Thoracic aorta (tissue), 2 donors: ENCODE measurements around the gene CSPG4. TPM values are rescaled to one million over a fixed set of nuclear protein-coding genes. Genes with fewer than 3 reads are reported as not detected.
"Not testable (repeated sequence)": the region's sequence is repeated elsewhere in the genome, so short reads cannot be mapped to it uniquely, and the experiment has no call there.

Experiments used
- ATAC-seq: fragments of 150-250 bp; one replicate; pipeline ENCODE4 v1.8.0; 2017; ENCODE audit warnings: low read depth; ENCODE audit not compliant: insufficient number of reproducible peaks, low FRiP score
- DNase-seq: peaks from one replicate; pipeline ENCODE4 v3.0.0-alpha.2; 2020; ENCODE audit warnings: low spot score
- H3K27ac ChIP-seq, 2 donors: fragments of 200-600 bp; sonication (generic); 1 replicate in 1 of 2; 2 replicates in 1 of 2; pipeline ENCODE4 v1.5.1; 2016; ENCODE audit warnings: mild to moderate bottlenecking in 2 of 2, moderate library complexity in 2 of 2
- H3K27me3 ChIP-seq: fragments of 200-600 bp; sonication (generic); replicated peaks from 2 replicates; pipeline ENCODE4 v1.6.0; 2016; ENCODE audit warnings: mild to moderate bottlenecking; ENCODE audit not compliant: insufficient read depth
- H3K36me3 ChIP-seq: fragments of 200-600 bp; sonication (generic); one replicate; pipeline ENCODE4 v1.5.1; 2016
- H3K4me1 ChIP-seq, 2 donors: fragments of 200-600 bp; sonication (generic); 1 replicate in 1 of 2; 2 replicates in 1 of 2; pipeline versions ENCODE4 v1.5.1 to v1.6.0; 2016; ENCODE audit warnings: low read depth in 2 of 2, mild to moderate bottlenecking in 1 of 2; ENCODE audit not compliant: control insufficient read depth in 1 of 2
- H3K4me3 ChIP-seq: fragments of 200-600 bp; sonication (generic); 2 replicates; pipeline ENCODE4 v1.5.1; 2016; ENCODE audit warnings: mild to moderate bottlenecking
- H3K9me3 ChIP-seq: fragments of 200-600 bp; sonication (generic); 2 replicates; pipeline ENCODE4 v1.5.1; 2016
- total RNA-seq, 2 donors: library from RNA; depleted of rRNA; stranded (reverse); fragments of >200 nt; gene quantifications; one replicate each; pipeline versions ENCODE4 v1.1.0 to v1.2.3, GENCODE V29; 2016
- TF ChIP-seq, protein P1 (sequence below): fragments of 200-600 bp; sonication (generic); IDR thresholded peaks from one replicate; pipeline ENCODE4 v1.5.1; 2019; ENCODE audit warnings: antibody characterized with exemption

CSPG4 gene
- total RNA-seq, 2 donors from 2014 or later, result 252 to 263 TPM

DNA sequence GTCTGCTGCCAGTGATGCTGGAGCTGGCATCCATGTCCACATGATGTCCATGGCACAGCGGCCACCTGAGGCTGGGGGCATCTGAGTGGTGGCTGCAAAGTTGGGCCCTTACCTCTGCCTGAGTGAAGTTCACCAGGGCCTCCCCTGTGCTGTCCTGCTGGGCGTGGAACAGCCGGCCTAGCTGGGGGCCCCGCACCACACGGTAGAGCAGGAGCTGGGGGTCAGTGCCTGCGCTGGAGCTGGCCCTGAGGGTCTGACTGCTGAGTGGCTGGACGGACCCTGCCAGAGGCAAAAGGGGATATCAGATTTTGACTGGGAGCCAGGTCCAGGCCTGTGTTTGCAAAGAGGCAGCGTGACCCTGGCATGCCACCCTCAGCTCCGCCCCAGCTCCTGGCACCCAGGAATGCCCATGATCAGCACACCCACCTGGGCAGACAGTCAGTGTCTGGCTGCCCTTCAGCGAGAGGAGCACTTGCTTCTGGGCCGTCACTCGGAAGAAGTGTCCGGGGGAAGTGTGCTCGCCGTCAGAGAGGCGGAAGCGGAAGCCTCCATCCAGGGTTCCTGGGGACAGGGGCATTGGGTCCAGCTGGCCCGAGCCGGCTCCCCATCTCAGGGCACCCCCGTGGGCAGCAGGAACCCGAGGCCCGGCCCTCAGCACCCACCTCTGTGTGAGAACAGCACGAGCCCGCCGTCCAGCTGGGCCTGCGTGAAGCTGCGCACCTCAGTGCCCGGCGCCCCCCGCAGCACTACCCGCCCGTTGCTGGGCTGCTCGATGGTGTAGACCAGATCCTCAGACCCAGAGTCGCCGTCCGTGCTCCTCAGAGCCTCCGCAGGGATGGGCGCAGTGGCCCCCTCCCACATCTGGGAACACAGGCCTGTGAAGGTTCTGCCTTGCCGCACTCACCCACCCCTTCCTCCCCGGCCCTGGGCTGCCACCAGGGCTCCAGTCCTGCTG, 30.2 kb downstream of the CSPG4 start:
- H3K4me1 ChIP-seq, result peaks cover 6 to 24% of the 10 kb centered on the region in 2 donors
- no peaks in the 10 kb centered on the region for H3K9me3 ChIP-seq
- H3K27me3 ChIP-seq, result no peaks in the 10 kb centered on the region
- DNase-seq (no peak), ATAC-seq (no peak)
- peak overlapping the region; percentile 49 to 62 for H3K27ac ChIP-seq
- H3K36me3 ChIP-seq, result peaks cover 76% of the 10 kb centered on the region
- TF ChIP-seq, protein P1, sequence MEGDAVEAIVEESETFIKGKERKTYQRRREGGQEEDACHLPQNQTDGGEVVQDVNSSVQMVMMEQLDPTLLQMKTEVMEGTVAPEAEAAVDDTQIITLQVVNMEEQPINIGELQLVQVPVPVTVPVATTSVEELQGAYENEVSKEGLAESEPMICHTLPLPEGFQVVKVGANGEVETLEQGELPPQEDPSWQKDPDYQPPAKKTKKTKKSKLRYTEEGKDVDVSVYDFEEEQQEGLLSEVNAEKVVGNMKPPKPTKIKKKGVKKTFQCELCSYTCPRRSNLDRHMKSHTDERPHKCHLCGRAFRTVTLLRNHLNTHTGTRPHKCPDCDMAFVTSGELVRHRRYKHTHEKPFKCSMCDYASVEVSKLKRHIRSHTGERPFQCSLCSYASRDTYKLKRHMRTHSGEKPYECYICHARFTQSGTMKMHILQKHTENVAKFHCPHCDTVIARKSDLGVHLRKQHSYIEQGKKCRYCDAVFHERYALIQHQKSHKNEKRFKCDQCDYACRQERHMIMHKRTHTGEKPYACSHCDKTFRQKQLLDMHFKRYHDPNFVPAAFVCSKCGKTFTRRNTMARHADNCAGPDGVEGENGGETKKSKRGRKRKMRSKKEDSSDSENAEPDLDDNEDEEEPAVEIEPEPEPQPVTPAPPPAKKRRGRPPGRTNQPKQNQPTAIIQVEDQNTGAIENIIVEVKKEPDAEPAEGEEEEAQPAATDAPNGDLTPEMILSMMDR, result no peak
- H3K4me3 ChIP-seq, result no peak overlapping the region

DNA sequence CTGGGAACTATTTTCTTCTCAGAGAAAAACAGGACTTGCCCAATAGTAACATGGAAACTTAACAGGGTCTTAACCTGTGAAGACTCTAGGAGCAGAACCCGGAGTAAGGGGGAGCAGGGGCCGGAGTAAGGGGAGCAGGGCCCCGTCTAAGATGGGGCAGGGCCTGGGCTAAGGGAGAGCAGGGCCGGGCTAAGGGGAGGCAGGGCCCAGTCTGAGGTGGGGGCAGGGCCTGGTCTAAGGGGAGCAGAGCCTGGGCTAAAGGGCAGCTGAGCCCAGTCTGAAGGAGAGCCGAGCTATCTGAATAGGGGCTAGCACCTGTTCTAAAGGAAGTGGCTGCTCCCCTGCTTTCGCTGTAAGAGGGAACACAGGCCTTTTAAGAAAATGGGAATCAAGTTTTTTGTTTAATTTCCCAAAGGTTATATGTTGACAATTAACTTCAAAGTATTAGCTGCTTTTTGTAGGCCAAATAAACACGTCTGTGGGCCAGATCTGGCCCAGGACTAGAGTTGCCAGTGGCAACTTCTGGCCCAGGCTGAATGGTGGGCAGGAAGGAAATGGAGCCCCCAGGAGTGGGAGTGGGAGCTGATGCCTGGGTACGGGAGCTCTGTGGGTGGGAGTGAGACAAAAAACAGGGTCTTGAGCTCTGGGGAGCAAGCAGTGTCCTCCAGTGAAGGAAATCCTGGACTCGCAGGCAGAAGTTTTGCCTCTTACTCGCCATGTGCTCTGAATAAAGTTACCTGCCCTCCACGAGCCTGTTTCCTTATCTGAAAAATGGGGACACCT, 32.5 kb downstream of the CSPG4 start:
- Histone ChIP-seq H3K9me3 (no peaks in the 10 kb centered on the region), H3K27ac (peak overlapping the region; percentile 33 to 53), H3K36me3 (peaks cover 65% of the 10 kb centered on the region), H3K27me3 (no peaks in the 10 kb centered on the region), H3K4me3 (no peak overlapping the region), H3K4me1 (peaks cover 12 to 29% of the 10 kb centered on the region in 2 donors)
- TF ChIP-seq, protein P1, result no peak
- no peak for DNase-seq
- ATAC-seq, result no peak

DNA sequence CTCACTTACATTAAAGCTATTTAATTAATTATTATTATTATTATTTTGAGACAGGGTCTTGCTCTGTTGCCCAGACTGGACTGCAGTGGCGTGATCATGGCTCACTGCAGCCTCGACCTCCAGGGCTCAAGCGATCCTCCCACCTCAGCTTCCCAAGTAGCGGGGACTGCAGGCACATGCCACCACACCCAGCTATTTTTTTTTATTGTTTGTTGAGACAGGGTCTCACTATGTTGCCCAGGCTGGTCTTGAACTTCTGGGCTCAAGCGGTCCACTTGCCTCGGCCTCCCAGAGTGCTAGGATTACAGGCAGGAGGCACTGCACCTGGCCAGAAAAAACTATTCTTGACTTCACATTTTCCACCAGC, 34.3 kb downstream of the CSPG4 start:
- H3K27ac ChIP-seq, H3K27me3 ChIP-seq, H3K4me3 ChIP-seq, H3K9me3 ChIP-seq, ATAC-seq, DNase-seq: not testable (repeated sequence)
- peaks cover 28 to 42% of the 10 kb centered on the region in 2 donors for H3K4me1 ChIP-seq
- peaks cover 53% of the 10 kb centered on the region for H3K36me3 ChIP-seq

DNA sequence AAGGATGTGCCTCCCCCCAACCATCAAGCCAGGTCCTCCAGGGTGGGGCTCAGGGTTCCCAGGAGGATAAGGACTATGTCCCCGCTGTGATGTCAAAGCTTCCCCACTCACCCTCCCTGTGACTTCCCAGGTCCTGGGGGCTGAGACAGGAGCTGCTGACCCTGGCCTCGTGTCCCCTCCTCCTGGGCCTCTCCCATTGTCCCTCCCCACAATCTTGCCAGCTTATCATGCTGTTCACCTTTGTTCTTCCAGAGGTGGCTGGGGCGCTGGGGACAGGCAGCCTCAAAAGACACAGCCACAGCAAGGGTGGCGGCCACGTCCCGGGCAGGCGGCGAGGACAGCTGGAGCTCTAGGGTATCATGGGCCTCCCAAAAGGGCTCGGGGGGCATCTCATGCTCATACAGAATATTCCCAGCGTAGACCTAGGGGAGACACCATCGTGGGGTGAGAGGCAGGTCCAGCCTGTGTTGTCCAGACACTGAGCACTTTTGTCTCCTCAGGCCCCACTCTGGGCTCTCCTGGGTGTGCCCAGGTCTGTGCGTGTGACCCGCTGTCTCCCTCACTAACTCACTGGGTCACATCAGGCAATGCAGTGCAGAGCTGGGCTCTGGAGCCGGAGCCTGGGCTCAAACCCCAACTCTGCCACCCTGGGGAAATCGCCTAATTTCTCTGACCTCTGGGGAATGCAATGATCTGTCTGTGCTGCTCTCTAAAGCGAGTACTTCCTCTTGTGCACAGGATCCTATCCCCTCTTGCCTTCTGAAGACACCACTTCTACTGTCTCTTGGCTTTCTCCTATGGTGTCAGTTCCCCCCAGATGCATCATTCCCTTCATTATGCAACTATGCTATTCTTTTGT, 35.0 kb downstream of the CSPG4 start:
- H3K4me3 ChIP-seq, result no peak overlapping the region
- no peaks in the 10 kb centered on the region for H3K27me3 ChIP-seq
- TF ChIP-seq, protein P1, result no peak
- peaks cover 48% of the 10 kb centered on the region for H3K36me3 ChIP-seq
- H3K27ac ChIP-seq, result peak overlapping the region; percentile 91 to 98
- ATAC-seq, result no peak
- no peaks in the 10 kb centered on the region for H3K9me3 ChIP-seq
- no peak for DNase-seq
- peaks cover 34 to 48% of the 10 kb centered on the region in 2 donors for H3K4me1 ChIP-seq

DNA sequence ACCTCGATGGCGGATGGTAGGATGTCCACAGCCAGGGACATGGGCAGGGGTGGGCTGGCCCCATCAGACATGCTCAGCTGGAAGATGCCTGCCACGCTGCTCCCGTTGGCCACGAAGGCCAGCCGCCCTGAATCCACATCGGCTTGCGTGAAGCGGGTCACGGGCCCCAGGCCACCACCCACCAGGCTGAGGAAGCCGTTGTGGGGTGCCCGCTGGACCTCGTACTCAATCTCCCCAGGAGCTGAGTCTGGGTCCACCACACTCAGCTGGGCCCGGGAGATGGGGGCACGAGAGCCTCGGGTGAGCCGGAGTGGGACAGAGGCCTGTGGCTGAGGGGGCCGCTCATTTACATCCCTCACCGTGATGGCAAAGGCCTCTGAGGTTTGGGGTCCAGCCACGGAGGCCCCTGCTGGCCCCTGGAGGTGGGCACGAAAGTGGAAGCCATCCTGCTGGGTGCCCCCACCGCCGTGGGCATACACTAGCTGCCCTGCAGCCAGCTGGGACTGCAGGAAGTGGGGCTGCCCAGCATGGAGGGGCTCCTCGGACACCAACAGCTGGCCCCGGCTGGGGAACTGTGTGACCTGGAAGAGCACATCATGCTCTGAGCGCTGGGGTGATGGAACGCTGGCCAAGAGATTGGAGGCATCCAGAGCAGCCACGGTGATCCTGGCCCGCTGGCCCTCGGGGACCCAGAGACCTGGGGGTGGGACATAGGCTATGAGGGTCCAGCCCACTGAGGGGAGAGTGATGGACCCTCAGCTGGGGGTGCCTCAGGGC, 35.8 kb downstream of the CSPG4 start:
- ATAC-seq, result no peak
- H3K27ac ChIP-seq, result peak overlapping the region; percentile 91 to 98
- peaks cover 40% of the 10 kb centered on the region for H3K36me3 ChIP-seq
- peaks cover 41 to 56% of the 10 kb centered on the region in 2 donors for H3K4me1 ChIP-seq
- no peak for DNase-seq
- H3K9me3 ChIP-seq, result no peaks in the 10 kb centered on the region
- TF ChIP-seq, protein P1, result no peak
- H3K4me3 ChIP-seq, result no peak overlapping the region
- H3K27me3 ChIP-seq, result no peaks in the 10 kb centered on the region
